ENCODE data around the gene PTPRF.

PTPRF gene

DNA sequence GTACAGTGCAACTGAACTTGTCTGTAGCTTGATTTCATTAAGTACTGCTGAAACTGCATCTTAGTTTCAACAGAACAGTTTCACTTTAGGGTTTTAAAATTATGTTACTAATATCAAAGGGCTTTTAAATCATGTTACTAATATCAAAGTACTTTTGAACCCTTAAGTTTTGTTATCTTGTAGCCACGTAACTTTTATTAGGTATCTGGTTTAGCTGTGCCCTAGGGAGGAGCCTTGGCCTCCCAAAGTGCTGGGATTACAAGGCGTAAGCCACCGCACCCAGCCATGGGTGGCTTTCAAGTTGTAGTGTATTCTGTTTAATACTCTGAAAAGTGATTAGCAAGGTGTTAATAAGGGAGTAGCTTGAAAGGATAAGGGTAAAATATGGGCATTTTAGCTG, 121.2 kb downstream of the PTPRF start:
- TF ChIP-seq, protein P1, sequence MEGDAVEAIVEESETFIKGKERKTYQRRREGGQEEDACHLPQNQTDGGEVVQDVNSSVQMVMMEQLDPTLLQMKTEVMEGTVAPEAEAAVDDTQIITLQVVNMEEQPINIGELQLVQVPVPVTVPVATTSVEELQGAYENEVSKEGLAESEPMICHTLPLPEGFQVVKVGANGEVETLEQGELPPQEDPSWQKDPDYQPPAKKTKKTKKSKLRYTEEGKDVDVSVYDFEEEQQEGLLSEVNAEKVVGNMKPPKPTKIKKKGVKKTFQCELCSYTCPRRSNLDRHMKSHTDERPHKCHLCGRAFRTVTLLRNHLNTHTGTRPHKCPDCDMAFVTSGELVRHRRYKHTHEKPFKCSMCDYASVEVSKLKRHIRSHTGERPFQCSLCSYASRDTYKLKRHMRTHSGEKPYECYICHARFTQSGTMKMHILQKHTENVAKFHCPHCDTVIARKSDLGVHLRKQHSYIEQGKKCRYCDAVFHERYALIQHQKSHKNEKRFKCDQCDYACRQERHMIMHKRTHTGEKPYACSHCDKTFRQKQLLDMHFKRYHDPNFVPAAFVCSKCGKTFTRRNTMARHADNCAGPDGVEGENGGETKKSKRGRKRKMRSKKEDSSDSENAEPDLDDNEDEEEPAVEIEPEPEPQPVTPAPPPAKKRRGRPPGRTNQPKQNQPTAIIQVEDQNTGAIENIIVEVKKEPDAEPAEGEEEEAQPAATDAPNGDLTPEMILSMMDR (IDR thresholded peaks at IDR 0.05; ENCODE audit: low read depth, low read length, missing control alignments), result no peak
- DNase-seq (ENCODE audit: low read depth), result no peak
- peak overlapping the region; percentile 77 for H3K4me3 ChIP-seq (ENCODE audit: low read depth, low read length)

DNA sequence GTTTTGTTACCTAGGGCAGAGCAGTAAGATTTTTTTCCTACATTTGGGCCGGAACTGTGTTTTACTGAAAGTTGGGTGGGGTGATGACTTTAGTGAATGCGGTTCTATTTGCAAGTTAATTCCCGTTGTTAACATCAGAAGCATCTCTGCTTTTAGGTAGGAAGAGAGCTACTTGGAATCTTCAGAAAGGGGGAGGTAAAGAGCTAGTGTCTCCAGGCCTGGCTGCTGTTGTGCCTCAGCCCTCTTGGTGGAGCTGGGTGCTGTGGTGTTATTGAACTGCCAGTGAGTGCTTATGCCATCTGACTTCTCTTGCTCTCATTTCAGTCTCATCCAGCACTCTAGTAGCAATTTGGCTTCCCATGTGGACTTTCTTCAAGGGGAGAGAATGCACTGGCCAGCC, 122.7 kb downstream of the PTPRF start:
- DNase-seq (ENCODE audit: low read depth), result no peak
- TF ChIP-seq, protein P1 (IDR thresholded peaks at IDR 0.05; ENCODE audit: low read depth, low read length, missing control alignments), result peak; percentile 55

DNA sequence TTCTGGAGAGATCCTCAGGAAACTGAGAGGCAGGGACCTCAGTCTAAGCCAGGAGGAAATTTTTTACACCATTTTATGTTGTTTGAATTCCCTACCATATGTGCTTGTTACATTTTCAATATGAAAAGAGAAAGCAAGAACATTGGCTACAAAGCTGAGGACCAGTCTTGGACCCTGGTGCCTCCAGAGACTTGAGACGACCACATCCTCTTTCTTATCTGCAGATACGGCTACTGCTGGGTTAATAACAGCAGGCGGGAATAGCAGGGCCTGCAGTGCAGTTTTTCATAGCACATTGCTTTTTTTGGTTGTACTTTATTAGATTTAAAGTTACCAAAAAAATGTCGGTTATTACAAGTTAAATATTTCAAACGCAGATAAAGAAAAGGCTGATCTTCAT, 123.2 kb downstream of the PTPRF start:
- DNase-seq (ENCODE audit: low read depth), result peak; percentile 49
- peak overlapping the region; percentile 6; the same call in 1 of the 2 replicates for H3K4me3 ChIP-seq (ENCODE audit: low read depth, low read length)

More for the DNA sequence above, 122.7 kb downstream of the PTPRF start:
- H3K4me3 ChIP-seq (ENCODE audit: low read depth, low read length), result peak overlapping the region; percentile 6; the same call in 1 of the 2 replicates

DNA sequence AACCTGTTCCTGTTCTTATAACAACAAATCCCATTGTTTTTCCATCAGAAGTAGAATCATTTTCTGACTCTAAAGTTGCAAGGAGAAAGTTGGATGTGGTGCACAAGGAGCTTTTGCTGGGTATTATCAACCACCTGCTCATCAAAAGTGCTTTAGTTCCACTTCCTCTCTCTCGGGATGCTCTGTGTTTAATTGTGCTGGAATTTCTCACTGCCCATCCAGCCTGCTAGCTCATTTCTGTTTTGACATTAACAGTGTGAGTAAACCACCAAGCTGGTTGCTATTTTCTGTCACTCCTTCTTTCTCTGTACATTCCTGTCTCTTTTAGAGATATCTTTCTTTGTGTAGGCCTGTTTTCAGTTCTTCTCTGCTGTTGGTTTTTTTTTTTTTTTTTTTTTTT, 125.3 kb downstream of the PTPRF start:
- no peak overlapping the region for H3K4me3 ChIP-seq (ENCODE audit: low read depth, low read length)
- TF ChIP-seq, protein P1 (IDR thresholded peaks at IDR 0.05; ENCODE audit: low read depth, low read length, missing control alignments), result no peak
- no peak for DNase-seq (ENCODE audit: low read depth)

More for the DNA sequence above, 123.2 kb downstream of the PTPRF start:
- TF ChIP-seq, protein P1 (IDR thresholded peaks at IDR 0.05; ENCODE audit: low read depth, low read length, missing control alignments), result no peak

DNA sequence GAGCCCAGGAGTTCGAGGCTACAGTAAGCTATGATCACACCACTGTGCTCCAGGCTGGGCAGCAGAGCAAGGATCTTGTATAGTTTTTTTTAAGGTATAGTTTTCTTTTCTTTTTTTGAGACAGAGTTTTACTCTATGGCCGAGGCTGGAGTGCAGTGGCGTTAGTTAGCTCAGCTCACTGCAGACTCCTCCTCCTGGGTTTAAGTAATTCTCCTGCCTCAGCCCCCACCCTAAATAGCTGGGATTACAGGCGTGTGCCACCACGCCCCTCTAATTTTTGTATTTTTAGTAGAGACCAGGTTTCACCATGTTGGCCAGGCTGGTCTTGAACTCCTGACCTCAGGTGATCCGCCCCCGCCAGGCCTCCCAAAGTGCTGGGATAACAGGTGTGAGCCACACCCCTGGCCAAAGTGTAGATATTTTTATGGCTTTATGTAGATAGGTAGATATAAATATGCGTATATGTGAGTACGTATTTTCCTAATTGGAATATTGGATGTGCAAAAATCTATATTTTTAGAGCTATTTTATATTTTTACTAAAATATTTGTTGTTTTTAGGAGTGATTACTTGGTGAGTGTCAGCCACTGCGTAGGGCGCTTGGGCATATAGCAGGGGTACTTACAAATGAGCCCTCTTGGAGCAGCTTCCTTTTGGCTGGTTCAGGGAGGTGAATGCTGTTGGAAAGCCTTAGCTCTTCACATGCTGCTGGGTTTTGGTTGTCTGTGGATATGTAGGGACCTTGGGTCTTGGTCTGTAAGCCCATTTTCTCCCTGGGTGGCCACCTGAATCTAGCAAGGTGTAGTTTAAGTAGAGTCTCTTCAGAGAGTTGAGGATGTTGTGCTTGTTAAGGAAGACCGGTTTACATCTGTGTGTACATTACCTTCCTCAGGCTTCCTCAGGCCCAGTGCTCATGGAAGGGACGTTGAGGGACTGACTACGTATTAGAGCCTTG, 128.8 kb downstream of the PTPRF start:
- TF ChIP-seq, protein P1 (IDR thresholded peaks at IDR 0.05; ENCODE audit: low read depth, low read length, missing control alignments), result no peak
- H3K4me3 ChIP-seq (ENCODE audit: low read depth, low read length), result no peak overlapping the region
- no peak for DNase-seq (ENCODE audit: low read depth)

DNA sequence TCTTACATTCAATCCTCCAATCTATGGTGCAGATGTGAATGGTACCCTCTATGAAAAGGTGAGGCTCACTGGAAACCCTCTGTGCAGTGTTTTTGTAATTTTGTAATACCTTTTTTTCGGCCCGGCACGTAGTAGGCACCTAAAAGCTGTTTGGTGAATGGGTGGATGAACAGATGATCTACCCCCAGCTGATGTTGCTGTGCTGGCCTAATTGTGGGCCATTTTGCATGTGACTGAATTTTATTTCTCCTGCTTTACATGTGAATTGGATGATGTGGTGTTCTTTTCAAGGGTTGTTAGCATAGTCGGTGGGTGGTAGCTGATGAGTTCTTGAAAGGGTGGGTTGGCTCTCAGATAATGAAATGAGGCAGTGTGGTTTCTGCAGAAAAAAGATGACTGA, 129.7 kb downstream of the PTPRF start:
- DNase-seq (ENCODE audit: low read depth), result no peak
- TF ChIP-seq, protein P1 (IDR thresholded peaks at IDR 0.05; ENCODE audit: low read depth, low read length, missing control alignments), result no peak
- H3K4me3 ChIP-seq (ENCODE audit: low read depth, low read length), result no peak overlapping the region
